Hypothalamus (tissue), 51 donors: Measurements from ENCODE around the gene P2RX4.
"Not testable (repeated sequence)": the region's sequence is repeated elsewhere in the genome, so short reads cannot be mapped to it uniquely, and the experiment has no call there.

Source experiments
- DNase-seq, 51 donors: peaks; one replicate each; lab custom pipeline; 2025; lab: John Stamatoyannopoulos, UW

The P2RX4 gene

DNA sequence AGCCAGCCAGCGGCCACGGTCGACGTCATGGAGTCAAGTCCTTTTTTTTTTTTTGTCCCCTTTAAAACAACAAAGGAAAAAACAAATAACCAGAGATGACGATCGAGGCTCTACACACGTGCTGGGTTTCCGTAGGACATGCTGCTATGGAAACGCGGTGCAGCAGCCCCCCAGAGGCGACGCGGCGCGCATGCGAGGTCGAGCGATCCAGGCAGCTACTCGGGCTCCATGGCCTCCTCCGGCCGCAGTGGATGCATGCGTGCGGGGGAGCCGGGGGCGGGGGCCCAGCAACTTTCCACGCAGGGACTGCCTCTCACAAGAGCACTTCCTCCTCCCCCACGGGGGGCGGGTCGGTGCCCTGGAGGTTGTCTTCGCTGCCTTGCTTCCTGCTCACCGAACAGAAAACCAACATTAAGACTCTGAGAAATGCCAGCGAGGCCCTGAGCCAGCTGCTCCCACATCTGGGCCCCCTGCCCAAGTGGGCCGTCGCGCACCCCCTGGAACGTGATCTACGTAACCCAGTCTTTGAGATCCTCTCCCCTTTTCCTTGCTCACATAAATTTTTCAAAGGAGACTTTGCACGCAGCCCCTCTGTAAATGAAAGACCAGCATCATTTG is 30.7 kb downstream of the P2RX4 start:
- DNase-seq, result peak in 34 of 51 donors; percentile 5 to 52 (median 26)

DNA sequence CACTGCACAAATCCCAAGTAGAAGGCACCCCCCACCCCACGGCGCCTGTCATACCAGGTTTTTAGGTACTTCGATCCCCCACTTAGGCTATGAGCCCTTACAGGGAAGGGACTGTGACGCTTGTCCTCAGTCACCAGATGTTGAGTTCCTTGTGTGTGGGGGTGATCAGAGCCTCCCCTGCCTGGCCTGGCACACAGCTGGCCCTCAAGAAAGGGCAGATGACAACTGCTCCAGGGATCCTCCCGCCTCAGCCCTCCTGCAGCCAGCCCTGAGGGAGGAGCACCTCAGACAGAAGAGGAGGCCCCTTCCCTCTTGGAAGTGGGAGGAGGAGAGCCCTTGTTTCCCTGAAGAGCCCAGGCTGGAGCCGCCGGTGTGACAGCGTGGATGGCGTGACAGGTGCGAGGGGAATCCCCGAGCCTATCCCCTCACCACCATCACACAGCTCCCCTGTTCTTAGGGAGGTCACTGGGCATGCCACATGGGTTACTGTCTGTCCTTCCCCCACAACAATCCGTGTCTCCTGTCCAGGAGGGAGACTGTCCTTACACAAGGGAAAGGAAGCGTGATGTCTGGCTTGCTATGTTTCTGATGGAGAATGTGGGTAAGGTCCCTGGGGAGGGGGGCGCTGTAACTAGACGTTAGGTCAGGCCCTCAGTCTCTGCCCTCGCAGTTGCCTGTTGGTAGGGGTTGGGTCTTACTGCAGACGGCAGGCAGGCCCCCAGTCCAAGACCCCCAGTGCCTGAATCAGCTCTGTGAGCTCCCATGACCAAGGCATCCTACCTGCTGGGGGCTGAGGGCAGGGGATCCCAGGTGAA is 31.4 kb downstream of the P2RX4 start:
- DNase-seq, result no peak

DNA sequence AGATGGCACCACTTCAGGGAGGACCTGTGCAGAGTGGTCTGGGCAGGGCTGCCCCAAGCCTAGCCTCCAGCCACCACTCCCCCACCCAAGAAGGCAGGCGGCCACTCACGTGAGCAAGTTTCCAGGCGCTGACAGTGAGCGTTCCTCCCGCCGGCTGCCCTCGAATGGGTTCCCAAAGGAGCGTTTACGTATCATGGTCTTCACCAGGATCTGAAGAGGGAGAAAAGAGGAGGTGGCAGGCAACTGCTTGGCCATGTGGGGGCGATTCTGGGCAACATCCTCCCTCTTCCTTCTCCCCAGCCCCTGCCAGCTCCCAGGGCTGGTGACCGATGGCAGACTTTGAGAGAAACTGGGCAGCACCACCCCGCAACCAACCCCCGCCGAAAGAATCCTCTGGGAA is 35.1 kb downstream of the P2RX4 start:
- DNase-seq, result no peak

DNA sequence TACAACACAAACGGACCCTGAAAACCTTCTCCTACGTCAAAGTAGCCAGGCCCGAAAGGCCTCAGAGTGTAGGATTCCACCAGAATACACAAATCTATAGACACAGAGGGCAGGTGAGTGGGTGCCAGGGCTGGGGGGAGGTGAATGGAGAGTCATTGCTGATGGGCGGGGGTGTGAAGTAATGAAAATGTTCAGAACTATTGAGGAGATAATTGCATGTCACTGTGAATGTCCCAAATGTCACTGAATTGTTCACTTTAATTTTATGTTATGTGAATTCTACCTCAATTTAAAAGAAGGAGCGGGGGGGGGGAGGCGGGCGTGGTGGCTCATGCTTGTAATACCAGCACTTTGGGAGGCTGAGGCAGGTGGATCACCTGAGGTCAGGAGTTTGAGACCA is 36.0 kb downstream of the P2RX4 start:
- peak in 1 of 51 donors; percentile 13 for DNase-seq

DNA sequence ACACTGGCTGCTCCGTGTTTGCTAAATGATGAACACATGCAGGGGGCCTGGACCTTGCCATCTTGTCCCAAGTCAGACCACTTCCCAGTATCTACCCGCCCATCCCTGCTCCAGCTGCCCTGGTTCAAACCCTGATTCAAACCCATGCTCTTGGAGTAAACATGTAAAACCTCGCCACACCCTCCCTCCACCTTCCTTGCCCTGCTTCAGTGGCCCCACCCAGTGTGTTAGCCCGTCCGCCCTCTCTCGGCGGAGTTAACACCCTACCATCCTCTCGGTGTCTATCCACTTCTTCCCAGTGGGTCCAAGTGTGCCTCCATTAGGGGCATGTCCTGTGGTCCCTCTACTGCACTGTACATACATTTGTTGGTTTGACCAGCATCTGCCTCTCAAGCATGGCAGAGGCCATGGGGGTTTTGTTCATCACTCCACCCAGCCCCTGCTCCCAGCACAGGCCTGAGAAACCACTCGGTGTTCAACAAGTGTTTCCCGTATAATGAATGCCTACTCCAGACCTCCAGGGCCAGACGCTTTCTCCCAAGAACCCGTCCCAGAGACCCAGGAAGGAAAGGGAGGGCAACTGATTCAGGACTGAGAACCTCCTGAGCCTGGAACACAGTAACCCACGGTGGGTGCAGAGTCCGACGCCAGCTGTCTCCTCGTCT is 37.1 kb downstream of the P2RX4 start:
- DNase-seq, result no peak

DNA sequence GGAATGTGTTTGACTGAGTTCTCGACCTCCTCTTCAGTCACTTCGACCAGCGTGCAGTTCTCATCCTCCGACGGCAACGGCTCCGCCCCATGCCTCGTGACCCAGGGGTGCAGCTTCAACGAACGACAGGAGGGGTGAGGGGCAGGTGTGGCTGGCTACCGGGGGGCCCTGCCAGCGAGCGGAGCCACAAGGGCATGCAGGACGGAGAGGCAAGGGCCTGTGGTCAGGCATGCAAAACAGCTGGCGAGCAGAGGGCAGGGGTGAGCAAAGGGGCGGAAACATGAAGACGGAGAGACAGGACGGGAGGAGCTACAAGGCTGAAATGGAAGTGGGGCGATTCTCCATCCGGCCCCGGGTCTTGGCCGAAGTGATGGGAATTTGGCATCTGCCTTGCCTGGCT is 38.7 kb downstream of the P2RX4 start:
- no peak for DNase-seq

DNA sequence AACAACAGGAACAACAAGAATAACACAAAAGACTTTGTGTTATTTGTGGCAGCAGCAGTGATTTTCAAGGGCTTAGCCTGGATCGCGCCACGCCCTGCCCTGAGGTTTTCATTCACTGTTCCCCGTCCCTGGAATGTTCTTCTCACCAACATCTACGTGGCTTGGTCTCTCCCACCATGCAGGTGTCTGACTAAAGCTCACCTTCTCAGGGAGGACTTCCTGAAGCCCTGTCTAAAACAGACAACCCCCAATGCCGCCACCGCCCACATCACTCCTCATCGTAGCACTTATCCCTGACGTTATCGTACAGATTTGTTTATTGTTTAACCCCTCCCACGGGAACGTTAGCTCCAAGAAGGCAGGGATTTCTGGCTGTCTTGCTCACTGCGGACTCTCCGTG is 40.4 kb downstream of the P2RX4 start:
- DNase-seq, result no peak

DNA sequence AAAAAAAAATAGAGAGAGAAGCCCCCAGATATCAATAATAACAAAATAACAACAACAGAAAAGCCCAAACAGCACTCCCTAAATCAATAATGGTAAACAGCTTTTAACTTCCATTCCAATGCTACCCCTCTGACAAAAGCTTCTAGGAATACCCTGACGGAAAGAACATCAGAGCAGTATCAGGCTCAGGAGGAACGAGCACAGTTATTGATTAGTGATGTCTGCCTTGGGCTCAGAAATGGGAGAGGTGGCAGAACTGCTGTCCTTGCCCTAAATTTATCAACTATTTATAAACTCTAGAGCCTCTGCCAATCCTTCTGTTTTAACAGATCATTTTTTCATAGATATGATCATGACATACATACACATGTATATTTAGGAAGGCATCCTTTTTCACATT is 41.9 kb downstream of the P2RX4 start:
- no peak for DNase-seq

DNA sequence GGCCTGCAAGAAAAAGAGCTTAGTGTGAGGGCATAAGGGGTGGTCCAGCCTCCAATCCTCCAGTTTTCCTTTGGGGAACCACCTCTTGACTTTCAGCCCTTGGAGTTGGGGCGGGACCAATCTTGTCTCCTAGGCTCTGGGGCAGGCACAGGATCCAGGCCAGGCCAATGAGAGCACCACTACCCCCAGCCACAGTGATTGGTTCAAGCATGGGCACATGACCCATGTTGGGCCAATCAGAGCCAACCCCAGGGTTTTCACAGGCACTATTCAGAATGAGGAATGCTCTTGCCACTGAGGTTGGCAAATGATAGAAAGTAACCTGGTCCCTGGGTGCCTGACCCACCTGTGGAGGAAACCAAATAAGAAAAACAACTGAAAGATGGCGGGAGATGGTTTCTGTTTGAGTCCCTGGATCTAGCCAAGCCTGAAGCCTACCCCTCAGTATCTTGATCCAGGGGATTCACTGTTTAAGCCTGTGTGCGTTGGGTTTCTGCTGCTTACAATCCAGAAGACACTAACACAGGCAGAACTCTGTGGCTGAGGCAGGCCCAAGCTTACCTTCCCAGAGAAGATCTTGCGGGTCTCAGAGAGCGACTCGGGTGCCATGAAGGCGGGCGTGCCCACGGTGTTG is 42.9 kb downstream of the P2RX4 start:
- DNase-seq, result no peak

DNA sequence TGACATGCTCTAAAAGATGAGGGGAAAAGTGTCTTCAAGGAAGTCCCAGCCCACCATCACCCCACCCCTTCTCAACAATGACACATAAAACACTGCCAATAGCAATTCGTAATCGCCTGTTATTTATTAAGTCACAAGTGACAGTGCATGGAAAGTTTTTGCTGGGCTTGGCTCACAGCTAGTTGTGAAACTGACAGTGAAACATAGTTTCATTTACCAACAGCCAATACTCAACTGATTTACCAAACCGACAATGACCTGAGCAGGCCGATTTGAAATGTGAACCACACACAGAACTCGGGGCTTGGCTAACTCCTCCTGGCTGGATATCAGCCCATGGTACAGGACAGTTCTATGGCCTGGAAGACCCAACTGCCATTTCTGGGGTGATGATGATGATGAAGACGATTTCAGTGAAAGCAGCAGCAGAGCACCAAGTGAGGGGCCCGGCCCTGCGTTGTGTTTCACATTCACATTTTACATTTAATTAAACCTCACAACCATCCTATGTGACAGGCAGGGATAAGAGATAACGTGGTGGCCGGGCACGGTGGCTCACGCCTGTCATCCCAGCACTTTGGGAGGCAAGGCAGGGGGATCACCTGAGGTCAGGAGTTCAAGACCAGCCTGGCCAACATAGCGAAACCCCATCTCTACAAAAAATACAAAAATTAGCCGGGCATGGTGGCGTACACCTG is 43.9 kb downstream of the P2RX4 start:
- DNase-seq, result no peak

DNA sequence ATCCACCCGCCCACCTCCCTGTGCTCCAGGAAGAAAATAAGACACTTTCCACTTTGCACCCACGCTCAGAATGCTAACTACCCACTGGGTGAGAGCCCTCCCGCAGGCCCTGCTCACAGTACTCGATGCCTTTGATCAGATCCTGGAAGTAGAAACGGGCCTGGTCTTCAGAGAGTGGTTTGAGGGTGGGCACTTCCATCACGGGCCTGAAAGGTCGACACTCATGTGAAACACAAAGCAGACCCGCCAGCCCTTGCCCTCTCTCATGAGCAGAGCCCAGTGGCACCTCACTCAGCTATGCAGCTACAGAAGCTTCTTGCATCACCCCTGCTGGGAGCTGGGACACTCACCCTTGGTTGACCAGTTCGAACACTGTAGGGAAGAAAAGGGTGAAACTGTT is 45.5 kb downstream of the P2RX4 start:
- DNase-seq, result no peak

DNA sequence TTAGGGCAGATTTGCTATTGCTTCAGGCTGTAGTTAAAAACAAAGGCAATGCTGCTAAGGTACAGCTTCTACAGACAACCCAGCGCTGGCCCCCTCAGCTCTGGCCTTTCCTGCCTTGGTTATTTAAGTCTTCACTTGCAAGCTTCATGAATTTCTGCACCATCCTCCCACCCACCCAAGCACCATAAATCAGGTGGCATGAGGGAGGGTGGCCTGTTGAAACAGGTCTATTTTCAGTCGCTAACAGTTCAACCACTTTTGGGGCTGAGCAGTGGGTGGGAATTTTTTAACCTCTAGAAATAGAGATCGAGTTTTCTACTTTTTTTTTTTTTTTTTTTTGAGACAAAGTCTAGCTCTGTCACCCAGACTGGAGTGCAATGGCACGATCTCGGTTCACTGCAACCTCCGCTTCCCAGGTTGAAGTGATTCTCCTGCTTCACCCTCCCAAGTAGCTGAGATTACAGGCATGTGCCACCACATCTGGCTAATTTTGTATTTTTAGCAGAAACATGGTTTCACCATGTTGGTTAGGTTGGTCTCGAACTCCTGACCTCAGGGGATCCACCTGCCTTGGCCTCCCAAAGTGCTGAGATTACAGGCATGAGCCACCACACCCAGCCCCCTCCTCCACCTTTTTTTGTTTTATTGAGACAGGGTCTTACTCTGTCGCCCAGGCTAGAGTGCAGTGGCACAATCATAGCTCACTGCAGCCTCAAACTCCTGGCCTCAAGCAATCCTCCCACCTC is 47.9 kb downstream of the P2RX4 start:
- not testable (repeated sequence) for DNase-seq

DNA sequence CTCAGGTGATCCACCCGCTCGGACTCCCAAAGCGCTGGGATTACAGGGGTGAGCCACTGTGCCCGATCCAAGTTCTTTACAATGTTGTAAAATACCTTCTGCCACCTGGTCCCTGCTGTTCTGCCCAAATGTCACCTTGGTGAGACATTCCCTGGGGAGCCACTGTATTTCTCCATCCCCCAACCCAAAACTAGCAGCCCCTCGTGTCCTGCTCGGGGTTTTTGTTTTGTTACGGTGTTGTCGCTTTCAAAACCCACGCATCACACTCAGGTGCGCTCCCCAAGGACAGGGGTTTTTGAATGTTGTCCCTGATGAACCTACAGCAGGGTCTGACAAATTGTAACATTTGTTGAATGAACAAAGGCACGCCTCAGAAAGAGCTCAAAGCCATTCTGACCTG is 49.1 kb downstream of the P2RX4 start:
- no peak for DNase-seq

DNA sequence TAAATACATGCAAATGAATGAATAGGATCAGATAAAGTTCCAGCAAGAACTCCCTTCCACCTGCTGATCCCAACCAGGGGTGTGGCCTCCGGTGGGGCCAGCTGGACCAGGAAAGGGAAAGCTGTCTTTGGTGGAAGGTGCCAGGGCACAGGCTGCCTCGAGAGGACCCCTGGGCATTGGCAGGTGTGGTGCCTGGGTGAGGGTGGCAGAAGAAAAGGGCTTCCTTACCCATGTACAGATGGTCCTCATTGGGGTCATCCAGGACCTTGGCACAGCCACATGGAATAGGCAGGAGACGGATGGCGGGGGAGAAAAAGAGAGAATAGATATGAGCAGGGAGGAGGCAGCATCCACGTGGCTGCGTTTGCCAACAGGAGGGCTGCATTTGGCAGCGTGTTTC is 50.2 kb downstream of the P2RX4 start:
- DNase-seq, result no peak

DNA sequence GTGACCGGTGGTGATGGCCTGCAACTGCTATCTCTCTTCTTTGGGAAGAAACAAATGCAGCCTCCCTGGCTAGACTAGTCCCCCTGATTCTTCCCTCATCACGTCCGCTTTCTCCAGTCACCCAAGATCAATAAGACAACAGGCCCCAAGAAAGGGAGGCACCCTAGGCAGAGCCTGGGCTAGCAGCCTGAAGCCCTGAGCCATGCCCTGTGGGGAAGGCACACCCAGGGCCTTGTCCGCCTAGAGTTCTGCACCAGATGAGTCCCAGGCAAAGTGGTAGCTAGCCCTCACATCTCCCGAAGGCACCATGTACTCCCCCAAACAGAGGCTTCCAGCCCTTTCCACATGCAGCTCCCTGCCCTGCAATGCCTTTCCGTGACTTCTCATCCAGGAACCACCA is 51.5 kb downstream of the P2RX4 start:
- no peak for DNase-seq

DNA sequence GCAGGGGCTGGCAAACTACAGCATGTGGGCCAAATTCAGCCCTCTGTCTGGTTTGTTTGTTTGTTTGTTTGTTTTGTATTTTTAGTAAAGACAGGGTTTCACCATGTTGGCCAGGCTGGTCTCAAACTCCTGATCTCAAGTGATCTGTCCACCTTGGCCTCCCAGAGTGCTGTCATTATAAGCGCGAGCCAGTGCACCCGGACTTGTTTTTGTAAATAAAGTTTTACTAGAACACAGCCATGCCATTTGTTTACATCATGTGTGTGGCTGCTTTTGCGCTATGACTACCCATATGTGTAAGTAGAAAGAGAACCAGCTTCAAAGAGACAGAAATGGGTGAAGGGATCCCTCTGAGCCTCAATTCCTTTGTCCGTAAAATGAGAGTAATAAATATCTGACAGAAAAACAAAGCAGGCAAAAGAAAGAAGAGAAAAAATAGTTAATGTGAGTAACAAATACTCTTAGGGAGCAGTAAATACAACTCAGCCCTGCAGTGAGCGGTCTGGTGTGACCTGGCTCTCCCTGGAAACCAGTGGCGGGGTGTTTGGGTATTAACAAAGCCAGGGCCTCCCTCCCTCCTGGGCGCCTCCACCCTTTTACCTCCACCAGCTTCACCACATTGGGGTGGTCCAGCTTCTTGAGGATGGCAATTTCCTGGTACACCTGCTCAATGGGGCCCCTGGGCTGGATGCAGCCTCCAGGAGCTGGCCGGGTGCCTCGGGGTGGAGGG is 53.4 kb downstream of the P2RX4 start:
- no peak for DNase-seq

DNA sequence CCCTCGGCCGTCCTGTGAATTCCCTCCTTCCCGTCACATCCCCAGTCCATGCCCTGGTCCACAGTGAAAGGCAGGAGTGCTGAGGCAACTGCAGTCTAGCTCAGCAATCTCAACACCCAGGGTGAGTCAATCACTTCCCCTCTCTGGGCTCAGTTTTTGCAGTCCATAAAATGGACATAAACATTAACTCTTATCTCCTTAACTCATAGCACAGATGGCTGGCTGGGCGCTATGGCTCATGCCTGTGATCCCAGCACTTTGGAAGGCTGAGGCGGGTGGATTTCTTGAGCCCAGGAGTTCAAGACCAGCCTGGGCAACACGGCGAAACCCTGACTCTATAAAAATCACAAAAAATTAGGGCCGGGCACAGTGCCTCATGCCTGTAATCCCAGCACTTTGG is 54.2 kb downstream of the P2RX4 start:
- DNase-seq, result no peak

DNA sequence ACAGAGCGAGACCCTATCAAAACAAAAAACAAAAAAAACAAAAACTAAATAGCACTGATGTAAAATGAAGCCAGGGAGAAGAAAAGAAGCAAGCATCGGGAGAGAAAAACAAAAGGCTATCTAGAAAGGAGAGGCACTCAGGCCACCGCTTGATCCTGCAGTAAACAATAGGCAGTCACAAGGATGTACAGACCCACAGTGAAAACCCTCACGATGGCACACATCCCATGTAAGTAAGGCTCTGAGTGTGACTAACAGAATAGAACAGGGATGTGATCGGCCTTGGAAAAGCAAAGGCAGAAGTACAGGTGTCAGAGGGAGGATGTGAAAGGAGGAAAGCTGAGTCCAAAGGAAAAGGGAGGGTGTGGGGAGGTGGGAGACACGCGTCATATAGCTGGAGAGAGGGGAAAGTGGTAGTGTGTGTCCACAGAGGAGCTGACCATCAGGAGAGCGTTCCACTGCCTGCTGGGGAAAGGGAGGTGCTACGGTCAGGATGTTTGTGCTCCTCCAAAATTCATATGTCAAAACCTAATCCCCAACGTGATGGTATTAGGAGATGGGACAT is 55.1 kb downstream of the P2RX4 start:
- DNase-seq, result peak in 2 of 51 donors; percentile 4 to 15

DNA sequence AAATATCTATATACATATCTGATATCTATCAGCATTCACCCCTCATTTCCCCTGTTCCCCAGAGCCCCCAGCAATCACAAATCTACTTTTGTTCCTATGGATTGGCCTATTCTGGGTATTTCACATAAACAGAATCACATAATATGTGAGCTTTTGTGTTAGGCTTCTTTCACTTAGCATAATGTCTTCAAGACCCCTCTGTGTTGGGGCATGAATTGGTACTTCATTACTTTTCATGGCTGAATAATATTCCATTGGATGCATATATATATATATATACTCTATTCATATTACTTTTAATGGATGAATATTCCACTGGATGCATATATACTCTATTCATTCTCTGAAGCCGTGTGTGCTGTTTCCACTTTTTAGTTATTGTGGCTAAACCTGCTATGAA is 57.9 kb downstream of the P2RX4 start:
- no peak for DNase-seq
